PFSK-1 (cell line): ENCODE results near the gene CTNND2.

ENCODE experiments used
- FOXP2 ChIP-seq: optimal IDR thresholded peaks from 2 replicates; pipeline ENCODE3; 2011; ENCODE audit warnings: borderline replicate concordance, control low read depth, inconsistent platforms; ENCODE audit not compliant: insufficient read depth; ENCODE audit errors: extremely low read length, extremely low read depth
- POLR2AphosphoS5 ChIP-seq: IDR thresholded peaks from 2 replicates; pipeline ENCODE4 v1.6.1; 2012; ENCODE audit warnings: low read depth, mild to moderate bottlenecking, control low read depth, low read length, moderate library complexity
- SIN3A ChIP-seq: IDR thresholded peaks from 2 replicates; pipeline ENCODE4 v1.6.1; 2012; ENCODE audit warnings: mild to moderate bottlenecking, low read length, moderate library complexity, borderline replicate concordance; ENCODE audit not compliant: insufficient read depth
- TAF1 ChIP-seq: IDR thresholded peaks from 2 replicates; pipeline ENCODE4 v1.6.1; 2012; ENCODE audit warnings: low read length, control low read depth, borderline replicate concordance; ENCODE audit not compliant: insufficient read depth
- TF ChIP-seq, protein P1 (sequence below), 2 experiments: IDR thresholded peaks; 2 replicates each; pipeline versions ENCODE4 v1.6.1 to v1.8.0; 2011 to 2012; ENCODE audit warnings: low read depth in 2 of 2, low read length in 2 of 2, control low read depth in 1 of 2, inconsistent platforms in 1 of 2, mild to moderate bottlenecking in 1 of 2, moderate library complexity in 1 of 2; ENCODE audit not compliant: insufficient read depth in 1 of 2

The CTNND2 gene

DNA sequence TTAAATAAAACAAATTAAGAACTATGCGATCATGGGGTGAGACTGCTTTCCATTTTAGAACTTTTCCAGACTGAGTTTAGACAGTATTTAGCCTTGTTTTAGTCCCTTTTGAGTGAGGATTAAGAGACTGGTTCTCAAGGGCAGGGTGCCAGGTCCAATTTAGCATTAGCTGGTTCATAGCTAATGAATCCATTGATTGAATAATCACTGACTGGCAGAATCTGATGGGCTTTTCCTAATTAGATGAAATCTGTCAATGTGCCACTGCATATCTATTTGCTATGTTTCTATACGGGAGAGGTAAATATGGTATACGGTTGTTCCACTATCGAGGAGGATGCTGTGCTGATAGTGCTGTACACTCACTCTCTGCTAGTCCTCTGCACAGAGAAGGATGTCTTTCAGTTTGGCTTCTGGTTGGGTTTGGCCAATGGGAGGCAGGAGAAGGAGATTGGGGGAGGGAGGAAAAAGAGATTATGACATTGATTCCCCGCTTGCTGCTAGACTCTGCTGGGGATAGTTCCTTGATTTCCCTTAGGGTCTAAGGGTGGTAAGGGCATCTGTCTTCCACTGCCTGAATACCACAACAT, 496.6 kb downstream of the CTNND2 start:
- TF ChIP-seq POLR2AphosphoS5 (no peak), TAF1 (no peak), FOXP2 (no peak), SIN3A (no peak)
- TF ChIP-seq, protein P1, sequence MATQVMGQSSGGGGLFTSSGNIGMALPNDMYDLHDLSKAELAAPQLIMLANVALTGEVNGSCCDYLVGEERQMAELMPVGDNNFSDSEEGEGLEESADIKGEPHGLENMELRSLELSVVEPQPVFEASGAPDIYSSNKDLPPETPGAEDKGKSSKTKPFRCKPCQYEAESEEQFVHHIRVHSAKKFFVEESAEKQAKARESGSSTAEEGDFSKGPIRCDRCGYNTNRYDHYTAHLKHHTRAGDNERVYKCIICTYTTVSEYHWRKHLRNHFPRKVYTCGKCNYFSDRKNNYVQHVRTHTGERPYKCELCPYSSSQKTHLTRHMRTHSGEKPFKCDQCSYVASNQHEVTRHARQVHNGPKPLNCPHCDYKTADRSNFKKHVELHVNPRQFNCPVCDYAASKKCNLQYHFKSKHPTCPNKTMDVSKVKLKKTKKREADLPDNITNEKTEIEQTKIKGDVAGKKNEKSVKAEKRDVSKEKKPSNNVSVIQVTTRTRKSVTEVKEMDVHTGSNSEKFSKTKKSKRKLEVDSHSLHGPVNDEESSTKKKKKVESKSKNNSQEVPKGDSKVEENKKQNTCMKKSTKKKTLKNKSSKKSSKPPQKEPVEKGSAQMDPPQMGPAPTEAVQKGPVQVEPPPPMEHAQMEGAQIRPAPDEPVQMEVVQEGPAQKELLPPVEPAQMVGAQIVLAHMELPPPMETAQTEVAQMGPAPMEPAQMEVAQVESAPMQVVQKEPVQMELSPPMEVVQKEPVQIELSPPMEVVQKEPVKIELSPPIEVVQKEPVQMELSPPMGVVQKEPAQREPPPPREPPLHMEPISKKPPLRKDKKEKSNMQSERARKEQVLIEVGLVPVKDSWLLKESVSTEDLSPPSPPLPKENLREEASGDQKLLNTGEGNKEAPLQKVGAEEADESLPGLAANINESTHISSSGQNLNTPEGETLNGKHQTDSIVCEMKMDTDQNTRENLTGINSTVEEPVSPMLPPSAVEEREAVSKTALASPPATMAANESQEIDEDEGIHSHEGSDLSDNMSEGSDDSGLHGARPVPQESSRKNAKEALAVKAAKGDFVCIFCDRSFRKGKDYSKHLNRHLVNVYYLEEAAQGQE (IDR thresholded peaks at IDR 0.05; ENCODE audit: insufficient read depth in 1 of 2, low read depth in 2 of 2, low read length in 2 of 2) = no peak

DNA sequence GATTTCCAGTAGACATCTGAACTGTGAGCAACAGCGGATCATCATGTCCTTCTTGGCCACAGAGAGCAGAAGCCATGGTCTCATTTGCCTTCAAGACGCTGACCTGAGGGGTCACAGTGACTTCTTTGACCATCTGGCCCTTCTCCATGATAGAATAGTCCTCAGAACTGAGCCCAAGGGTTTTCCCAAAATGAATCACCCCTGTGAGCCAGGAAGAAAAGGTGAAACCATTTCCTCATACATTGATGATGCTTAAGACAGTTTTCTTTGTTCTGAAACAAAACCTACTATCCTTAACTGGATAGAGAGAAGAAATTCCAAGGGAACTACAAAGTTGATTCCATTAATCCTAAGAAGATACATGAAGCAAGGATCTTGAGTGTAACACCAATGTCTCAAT, 503.9 kb downstream of the CTNND2 start:
- TF ChIP-seq, protein P1 (IDR thresholded peaks at IDR 0.05; ENCODE audit: insufficient read depth in 1 of 2, low read depth in 2 of 2, low read length in 2 of 2) = no peak

DNA sequence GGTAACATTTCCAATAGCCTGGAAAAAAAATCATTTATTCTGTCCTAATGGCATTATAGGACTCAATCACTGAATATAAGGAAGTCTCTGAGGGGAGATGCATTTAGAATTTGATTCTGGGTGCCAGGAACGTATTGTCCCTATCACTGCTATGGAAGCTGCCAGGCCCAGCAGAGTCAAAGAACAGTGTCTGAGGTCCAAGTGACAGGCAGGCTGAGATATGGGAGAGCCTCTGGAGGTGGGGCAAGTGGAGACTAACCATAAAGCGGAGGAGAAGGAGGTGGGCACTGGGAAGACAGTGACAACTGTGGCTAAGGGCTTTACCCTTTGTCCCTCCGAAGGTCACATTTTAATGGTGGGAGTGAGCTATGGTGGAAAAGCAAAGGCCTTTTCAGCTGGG, 505.5 kb downstream of the CTNND2 start:
- TF ChIP-seq POLR2AphosphoS5 (no peak), TAF1 (no peak), FOXP2 (no peak), SIN3A (no peak)
- TF ChIP-seq, protein P1 (IDR thresholded peaks at IDR 0.05; ENCODE audit: insufficient read depth in 1 of 2, low read depth in 2 of 2, low read length in 2 of 2) = no peak

DNA sequence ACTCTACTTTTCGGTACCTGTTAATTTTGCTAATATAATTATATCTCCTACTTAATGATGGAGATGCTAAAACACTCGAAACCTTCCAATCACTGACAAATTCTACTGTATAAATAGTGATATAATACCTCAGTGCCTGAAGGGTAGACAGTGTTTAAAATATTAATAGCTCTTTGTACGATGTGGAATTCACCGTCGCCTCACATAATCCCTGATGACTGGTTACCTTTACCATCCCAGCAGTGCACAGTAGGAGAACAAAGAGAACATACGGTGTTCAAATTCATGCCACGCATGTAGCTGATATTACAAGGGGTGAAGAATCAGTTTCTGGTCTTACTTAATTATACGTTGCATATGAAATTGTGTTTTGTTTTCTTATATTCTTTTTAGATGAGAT, 506.7 kb downstream of the CTNND2 start:
- no peak for TF ChIP-seq FOXP2
- TF ChIP-seq TAF1 = no peak
- TF ChIP-seq SIN3A = no peak
- TF ChIP-seq, protein P1 (IDR thresholded peaks at IDR 0.05; ENCODE audit: insufficient read depth in 1 of 2, low read depth in 2 of 2, low read length in 2 of 2) = no peak
- no peak for TF ChIP-seq POLR2AphosphoS5

DNA sequence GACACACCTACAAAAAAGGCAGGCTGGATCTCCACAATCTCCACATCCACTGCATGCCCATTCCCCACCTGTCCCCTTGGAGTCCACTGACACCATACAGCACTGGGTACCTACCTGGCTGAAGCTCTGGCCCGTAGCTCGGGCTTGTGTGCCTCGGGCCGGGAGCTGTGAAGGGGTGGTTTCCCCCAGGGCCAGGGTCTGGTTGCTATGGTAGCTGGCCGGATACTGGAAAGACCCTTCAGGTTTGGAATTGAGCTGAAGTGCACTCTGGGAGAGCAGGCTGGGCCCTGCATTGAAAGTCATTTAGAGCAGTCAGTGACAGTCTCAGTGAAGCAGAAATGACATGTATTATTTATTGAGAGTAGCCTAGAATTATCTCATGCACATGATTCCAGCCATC, 507.3 kb downstream of the CTNND2 start:
- TF ChIP-seq, protein P1 (IDR thresholded peaks at IDR 0.05; ENCODE audit: insufficient read depth in 1 of 2, low read depth in 2 of 2, low read length in 2 of 2) = no peak
- TF ChIP-seq TAF1 (no peak), SIN3A (no peak), FOXP2 (no peak), POLR2AphosphoS5 (no peak)
